Cardiac septum (tissue), 1 donor: ENCODE measurements around the gene CCDC66. TPM values are rescaled to one million over a fixed set of nuclear protein-coding genes. Genes with fewer than 3 reads are reported as not detected.
A peak's percentile ranks its signal among the peaks of the same experiment; 100 is the strongest.
"Not testable (repeated sequence)": the region's sequence is repeated elsewhere in the genome, so short reads cannot be mapped to it uniquely, and the experiment has no call there.

ENCODE experiments used
- DNase-seq: peaks from one replicate; pipeline ENCODE4 v3.0.0-alpha.2; 2020; ENCODE audit warnings: low spot score
- intact Hi-C: fragments of 100-400 bp; cut with DNase I; formaldehyde crosslinking; loops from one replicate; pipeline ENCODE4 v1.14.0; 2022
- long read RNA-seq: library from polyadenylated mRNA; unstranded; transcript quantifications from one replicate; pipeline ENCODE4 v2.0.0, GENCODE V29; 2021
- total RNA-seq: library from RNA; stranded (reverse); fragmentation: NEBNext Ultra II Directional; extraction: Animal tissue kit (Norgen Biotek cat#: 25700); gene quantifications from one replicate; pipeline ENCODE4 v1.2.1, GENCODE V29; 2021
- donor health status: DM: no; HTN: no; CAD: no.

The CCDC66 gene
- total RNA-seq = 18.4 TPM
- long read RNA-seq, partial matches to known transcripts = 8 of 16 reads
- long read RNA-seq, other reads (novel, unspliced or antisense) = 6 of 16 reads

DNA sequence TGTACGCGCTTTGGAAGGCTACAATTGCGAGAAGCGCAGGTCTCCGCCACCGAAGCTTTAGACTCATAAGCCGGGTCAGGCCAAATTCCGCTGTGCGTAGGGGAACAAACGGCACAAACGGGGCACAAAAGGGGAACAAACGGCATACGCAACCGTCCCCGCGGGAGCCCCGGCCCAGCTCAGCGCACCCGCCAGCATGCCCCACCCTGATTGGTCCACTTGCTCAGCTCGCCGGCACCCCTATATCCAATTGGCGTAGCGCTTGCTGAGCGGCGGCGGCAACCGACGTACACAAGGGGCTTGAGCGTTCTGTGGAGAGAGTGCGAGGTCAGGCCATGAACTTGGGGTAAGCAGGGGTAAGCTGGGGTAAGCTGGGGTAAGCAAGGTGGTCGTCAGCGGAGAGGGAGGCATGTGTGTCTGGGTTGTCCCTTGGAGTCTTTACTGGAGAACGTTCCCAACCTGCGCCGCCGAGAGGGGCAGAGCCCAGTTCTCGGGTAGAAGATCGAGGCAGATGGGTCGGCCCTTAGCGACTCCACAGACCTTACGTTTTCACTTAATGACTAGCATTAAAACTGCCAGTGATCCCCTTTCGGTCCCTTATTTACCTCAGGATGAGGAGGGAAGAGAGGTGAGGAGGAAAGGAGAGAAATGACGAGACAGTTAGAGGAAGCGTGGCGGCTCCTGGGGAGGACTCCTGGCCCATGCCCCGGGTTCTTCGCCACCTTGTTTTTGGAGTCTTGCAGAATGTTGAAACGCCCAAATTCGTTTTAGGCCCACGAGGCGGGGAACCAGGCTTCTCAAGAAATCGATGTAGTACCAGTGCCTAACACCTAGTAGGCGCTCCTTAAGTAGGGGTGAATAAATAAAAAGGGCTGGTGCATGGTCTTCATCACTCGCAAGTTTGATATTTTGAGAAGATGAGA lies at the start of gene CCDC66:
Gene CCDC66 (plus strand): TSS at position 268 of the 923 bp plus-strand sequence. CDS start 68 bp downstream, at position 336.
- intact Hi-C loops = no loop called here
- peak; percentile 97 for DNase-seq

DNA sequence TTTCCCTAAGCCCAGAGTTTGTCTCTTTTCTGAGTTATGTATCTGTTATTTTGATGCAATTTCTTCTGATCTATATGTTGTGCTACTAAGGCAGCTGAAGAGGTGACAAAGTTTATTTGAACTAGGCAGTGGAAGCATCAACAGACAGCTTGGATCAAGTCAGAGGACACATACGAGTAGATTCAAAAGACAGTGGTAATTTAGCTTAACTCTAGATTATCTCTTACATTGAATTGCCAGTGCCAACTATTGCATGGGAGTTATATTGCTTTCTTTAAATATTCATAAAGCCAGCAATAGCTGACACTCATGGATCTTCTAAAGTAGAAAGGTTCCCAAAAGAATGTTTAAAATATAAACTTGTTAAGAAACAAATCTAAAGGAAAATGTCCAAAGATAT lies 37.3 kb upstream of the CCDC66 start:
- intact Hi-C loops = no loop called here
- DNase-seq = no peak

DNA sequence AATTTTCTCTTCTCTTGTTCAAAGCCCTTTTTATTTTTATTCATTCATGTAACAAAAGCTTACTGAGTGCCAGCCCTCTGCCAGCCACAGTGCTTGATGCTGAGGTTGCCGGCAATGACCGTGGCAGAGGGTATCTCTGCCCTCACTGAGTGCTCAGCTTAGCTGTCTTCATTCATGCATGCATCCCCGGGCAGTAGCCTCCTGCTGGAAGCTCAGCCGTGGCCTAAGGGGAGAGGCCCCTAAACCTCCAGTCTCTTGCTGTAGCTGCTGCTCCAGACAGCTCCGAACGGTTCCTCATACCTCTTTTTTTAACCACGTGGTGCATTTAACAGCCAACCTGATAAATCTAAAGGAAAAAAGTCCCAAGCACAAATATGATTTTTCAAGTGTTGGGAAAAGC lies 34.6 kb upstream of the CCDC66 start:
- intact Hi-C loops = no loop called here
- DNase-seq = no peak

DNA sequence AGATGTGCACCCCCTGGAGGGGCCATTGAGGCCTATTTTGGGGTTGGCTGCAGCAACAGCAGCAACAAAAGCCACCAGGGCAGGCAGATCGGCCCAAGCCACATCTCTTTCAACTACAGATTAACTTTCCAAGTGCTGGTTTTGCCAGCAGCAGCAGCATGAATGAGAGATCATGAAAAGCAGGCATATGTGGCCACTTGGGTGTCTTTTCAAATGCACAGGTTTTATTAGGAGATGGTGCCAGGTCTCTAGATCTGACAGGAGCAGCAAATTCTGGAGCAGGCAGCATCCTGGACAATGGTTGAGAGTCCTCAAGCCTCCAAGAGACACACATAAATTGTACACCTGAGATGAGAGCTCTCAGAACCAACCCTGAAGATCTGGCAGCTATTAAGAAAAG lies 31.7 kb upstream of the CCDC66 start:
- no peak for DNase-seq
- intact Hi-C loops = no loop called here

DNA sequence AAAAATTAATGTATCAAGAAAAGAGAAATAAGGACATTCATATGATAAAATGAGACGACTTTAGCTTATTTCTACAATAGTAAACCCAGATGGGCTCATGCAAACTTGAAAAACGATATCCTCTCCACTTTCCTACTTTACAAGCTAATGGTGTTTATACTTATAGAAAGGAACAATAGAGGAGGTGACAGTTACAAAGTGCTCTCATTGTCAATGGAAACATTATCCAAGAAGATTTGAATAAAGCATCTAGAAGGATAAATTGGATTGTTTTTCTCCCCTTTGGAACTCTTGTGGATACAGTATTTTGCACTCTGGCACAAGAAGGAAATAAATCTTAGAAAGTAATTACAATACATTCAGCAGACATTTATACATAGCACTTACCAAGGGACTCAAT lies 20.2 kb upstream of the CCDC66 start:
- intact Hi-C loops = no loop called here
- DNase-seq = no peak

DNA sequence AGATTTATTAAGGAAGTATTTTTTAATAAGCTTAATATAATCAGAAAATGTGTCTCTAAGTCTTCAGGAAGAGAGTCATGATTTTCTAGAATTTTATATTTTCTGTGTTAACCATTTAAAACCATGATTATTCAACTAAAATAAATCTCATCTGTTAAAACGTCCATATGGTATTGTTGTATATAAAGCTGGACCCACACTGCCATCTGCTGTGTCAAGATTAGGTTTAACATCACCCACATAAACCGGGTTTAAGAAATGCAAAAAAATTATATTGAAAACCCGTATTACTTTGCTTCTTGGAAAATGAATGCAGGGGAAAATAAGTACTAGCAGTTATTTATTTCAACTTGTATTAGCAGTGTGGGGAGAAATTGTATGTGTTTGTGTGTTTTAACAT lies 9.5 kb upstream of the CCDC66 start:
- DNase-seq = no peak
- intact Hi-C loops = no loop called here

DNA sequence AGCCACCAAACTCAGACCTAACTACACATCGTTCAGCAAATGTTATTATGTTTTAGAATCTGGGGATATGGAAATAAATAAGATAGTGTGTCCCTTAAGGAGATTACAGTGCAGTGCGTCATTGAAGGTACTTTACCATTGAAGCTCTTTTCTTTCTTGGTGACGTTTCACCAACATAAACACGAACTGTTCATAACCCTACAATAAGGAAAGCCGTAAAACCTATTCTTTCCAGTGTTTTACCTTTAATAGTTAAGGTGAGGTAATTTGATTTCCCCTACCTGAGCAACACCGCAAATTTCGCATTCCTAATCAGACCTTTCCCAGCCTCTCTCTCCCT lies 826 bp downstream of the CCDC66 start:
- no peak for DNase-seq
- intact Hi-C loops = no loop called here

DNA sequence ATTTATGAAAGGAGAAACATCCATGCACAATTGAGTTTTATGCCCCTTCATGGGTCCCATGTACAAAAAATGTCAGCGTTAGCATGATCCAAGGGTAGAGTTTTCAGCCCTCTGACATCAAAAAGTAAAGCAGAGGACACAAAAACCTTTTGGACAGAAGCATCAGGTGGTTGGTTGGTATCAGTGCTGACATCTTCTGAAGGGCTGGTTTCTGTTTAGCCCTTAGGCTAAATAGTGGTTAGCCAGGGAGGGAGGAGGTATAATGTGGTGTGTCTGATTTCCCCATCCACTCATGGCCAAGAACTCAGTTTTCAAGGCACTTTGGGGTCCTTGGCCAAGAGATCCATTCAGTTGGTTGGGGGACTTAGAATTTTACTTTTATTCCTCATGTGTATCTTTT lies 16.5 kb downstream of the CCDC66 start:
- intact Hi-C loops = no loop called here
- DNase-seq = no peak

DNA sequence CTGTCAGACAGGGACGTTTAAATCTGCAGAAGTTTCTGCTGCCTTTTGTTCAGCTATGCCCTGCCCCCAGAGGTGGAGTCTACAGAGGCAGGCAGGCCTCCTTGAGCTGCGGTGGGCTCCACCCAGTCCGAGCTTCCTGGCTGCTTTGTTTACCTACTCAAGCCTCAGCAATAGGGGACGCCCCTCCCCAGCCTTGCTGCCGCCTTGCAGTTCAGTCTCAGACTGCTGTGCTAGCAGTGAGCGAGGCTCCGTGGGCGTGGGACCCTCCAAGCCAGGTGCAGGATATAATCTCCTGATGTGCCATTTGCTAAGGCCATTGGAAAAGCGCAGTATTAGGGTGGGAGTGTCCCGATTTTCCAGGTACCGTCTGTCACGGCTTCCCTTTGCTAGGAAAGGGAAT lies 25.0 kb downstream of the CCDC66 start:
- DNase-seq, intact Hi-C loops: not testable (repeated sequence)

DNA sequence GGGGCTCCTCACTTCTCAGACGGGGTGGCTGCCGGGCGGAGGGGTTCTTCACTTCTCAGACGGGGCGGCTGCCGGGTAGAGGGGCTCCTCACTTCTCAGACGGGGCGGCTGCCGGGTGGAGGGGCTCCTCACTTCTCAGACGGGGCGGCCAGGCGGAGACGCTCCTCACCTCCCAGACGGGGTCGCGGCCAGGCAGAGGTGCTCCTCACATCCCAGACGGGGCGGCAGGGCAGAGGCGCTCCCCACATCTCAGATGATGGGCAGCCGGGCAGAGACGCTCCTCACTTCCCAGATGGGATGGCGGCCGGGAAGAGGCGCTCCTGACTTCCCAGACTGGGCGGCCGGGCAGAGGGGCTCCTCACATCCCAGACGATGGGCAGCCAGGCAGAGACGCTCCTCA lies 27.3 kb downstream of the CCDC66 start:
- DNase-seq, intact Hi-C loops: not testable (repeated sequence)

DNA sequence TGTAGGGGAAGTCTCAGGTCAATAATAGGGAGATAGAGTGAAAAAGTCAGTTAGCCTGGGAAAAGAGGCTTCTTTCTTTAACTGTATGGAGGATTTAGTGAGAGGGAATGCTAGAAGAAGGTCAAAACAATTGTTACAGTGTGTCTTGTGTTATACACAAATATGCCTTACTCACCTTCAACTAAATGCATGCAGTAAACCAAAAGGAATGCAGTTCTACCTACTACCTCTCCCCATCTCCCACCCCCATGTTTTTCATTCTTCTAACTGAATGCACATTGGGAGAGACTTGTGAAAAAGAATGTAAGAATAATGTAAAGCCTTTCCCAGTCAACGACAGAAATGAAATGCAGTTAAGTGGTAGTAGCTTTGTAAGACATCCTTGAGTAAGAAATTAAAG lies 33.8 kb downstream of the CCDC66 start:
- intact Hi-C loops = no loop called here
- no peak for DNase-seq

DNA sequence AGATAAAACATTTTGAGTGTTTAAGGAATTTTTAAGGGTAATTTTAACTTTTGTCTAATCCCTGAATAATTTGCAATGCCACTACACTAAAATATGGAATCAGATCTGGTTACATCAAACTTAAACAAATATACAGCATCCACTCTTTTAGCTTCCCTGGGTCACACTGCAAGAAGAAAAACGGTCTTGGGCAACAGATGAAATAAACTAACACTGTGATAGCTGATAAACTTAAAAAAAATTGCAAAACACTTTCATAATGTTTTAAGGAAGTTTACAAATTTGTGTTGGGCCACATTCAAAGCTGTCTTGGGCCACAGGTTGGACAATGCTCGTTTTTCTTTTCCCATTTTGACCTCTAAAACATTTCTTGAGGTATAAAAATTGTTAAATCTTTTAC lies 34.3 kb downstream of the CCDC66 start:
- DNase-seq = no peak
- intact Hi-C loops = no loop called here

DNA sequence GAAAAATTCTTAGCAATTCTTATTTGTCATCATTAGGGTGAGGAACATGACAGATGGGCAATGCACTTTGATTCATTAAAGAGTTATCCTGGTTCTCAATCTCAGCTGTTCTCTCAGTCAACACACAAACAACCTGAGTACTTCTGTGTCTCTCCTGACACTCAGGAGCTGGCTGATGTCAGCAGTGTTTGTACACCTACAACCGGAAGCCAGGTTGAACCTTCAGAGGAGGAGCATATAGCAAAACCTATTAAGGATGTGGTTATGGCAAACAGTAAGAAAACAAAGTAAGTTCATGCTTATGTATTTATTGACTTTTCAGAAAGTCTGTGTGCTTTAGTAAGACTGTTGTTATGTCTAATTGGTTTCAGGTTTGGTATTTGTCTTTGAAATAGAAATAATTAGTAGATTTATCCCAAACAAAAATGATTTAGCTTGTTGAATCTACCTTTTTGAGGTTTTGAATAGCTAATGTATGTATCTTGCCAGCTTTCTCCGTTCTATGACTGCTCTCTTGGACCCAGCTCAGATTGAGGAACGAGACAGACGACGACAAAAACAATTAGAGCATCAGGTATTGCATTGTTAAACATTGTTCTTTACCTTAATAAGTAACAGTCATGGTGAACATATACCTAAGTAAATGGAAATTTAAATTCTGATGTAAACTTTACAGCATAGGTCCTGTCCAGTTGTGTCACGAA lies 36.6 kb downstream of the CCDC66 start:
- intact Hi-C loops = no loop called here
- no peak for DNase-seq

DNA sequence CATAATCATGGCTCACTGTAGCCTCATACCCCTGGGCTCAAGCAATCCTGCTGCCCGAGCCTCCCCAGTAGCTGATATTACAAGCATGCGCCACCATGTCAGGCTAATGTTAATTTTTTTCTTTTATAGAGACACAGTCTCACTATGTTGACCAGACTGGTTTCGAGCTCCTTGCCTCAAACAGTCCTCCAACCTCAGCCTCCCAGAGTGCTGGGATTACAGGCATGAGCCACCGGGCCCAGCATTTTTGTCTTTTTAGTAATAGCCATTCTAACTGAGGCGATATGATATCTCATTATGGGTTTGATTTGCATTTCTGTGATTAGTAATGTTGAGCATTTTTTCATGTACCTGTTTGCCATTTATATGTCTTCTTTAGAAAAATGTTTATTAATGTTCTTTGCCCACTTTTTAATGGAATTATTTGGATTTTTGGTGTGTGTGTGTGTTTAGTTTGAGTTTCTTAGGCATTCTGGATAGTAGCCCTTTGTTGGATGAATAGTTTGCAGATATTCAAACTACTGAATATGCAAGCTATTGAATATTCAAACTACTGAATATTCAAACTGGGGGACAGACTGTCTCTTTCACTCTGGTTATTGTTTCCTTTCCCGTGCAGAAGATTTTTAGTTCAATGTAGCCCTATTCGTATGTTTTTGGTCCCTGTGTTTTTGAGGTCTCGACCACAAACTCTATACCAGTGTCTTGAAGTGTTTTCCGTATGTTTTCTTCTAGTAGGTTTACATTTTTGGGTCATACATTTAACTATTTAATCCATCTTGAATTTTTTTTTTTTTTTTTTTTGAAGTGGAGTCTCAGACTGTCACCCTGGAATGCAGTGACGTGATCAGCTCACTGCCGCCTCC lies 39.2 kb downstream of the CCDC66 start:
- intact Hi-C loops = no loop called here

DNA sequence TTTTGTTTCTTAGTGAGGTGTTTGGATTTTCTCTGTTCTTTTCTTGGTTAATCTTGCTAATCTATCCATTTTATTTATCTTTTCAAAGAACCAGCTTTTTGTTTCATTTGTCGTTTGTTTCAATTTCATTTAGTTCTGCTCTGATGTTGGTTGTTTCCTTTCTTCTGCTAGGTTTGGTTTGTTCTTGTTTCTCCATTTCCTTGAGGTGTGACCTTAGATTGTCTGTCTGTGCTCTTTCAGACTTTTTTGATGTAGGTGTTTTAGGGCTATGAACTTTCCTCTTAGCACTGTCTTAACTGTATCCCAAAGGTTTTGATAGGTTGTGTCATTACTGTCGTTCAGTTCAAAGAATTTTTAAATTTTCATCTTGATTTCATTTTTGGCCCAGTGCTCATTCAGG lies 51.5 kb downstream of the CCDC66 start:
- DNase-seq, intact Hi-C loops: not testable (repeated sequence)

More for the DNA sequence above, 39.2 kb downstream of the CCDC66 start:
- DNase-seq = no peak

DNA sequence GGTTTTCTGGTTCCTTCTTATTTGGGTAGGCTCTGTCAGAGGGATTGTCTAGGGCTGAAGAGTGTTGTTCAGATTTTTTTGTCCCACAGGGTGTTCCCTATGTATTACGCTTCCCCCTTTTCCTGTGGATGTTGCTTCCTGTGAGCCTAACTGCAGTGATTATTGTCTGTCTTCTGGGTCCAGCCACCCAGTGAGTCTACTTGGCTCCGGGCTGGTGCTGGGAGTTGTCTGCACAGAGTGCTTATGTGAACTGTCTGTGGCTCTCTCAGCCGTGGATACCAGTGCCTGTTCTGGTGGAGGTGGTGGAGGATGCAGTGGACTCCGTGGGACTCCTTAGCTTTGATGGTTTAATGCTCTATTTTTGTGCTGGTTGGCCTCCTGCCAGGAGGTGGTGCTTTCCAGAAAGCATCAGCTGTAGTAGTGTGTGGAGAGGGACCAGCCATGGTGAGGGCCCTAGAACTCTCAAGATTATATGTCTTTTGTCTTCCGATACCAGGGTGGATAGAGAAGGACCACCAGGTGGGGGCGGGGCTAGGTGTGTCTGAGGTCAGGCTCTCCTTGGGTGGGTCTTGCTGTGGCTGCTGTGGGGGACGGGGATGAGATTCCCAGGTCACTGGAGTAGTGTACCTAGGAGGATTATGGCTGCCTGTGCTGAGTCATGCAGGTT lies 53.8 kb downstream of the CCDC66 start:
- intact Hi-C loops = no loop called here
- DNase-seq = no peak

DNA sequence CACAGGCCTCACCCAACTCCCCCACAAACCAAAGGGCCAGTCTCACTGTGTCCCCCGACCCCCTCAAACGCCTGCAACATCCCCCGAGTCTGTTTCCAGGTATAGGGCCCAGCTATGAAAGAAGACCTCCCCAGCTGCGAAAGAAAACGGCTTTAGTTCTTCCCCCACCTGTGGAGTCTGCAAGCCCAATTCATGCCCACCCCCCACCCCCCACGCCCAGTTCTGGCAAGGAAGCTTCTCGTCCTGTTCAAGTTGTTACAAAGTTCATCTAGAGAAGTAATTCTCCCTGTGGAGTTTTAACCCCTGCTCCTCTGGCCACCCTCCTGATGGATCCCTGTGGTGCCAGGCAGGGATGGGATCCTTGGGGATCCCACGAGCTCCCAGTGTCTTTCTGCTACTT lies 54.4 kb downstream of the CCDC66 start:
- intact Hi-C loops = no loop called here
- no peak for DNase-seq

DNA sequence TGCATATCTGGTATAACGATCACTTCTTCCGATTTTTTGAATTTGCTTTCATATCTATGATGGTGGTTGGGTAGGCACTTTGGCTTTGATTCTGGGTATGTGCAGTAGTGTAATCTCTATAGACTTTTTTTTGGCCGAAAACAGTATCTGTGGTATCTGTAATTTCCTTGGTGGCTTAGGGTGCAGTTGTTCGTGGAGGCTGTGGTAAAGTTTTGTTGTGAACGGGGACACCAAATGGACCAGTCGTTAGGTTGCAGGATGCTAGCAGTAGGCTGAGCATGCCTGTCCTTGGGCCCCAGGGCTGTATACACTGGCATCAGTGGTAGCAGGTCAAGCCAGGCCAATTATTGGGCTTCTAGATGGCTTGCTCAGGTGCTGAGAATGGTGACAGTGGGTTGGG lies 55.2 kb downstream of the CCDC66 start:
- no peak for DNase-seq
- intact Hi-C loops = no loop called here

DNA sequence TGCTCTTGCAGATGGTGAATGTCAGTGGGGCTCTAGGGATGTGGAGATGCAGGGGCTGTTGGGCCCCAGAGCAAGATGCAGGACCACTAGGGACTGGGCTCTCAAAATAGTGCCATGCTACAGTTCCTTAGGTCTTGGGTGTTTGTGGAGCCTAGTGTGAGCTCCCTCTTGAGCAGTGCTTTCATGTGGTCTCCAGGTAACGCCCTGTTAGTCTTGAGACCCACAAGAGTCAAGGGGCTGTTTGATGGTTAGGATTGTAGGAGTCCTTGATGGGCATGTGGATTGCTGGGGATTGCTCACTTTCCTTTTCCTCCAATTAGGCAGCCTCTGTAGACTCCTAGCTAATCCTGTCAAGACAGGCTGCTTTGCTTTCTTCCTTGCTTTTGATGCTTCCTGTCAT lies 56.0 kb downstream of the CCDC66 start:
- intact Hi-C loops = no loop called here
- no peak for DNase-seq
